H9 (cell line): Measurements from ENCODE around the gene ZNF208. TPM values are rescaled to one million over a fixed set of nuclear protein-coding genes. Genes with fewer than 3 reads are reported as not detected.

Experiments used
- DNase-seq: peaks from one replicate; pipeline ENCODE4 v3.0.0-alpha.2; 2017
- H2AFZ ChIP-seq: one replicate; pipeline ENCODE4 v1.6.1; 2013; ENCODE audit warnings: mild to moderate bottlenecking, low read length, control low read depth, moderate library complexity
- H2AK5ac ChIP-seq: 2 replicates; pipeline ENCODE4 v1.6.1; 2013; ENCODE audit warnings: low read length, control low read depth, mixed read lengths; ENCODE audit not compliant: insufficient read length
- H2BK120ac ChIP-seq: one replicate; pipeline ENCODE4 v1.6.1; 2013; ENCODE audit warnings: low read depth, mild to moderate bottlenecking, low read length, control low read depth, inconsistent platforms; ENCODE audit not compliant: poor library complexity, severe bottlenecking
- H2BK12ac ChIP-seq: 2 replicates; pipeline ENCODE4 v1.6.1; 2013; ENCODE audit warnings: low read length, control low read depth, mixed read lengths, low read depth; ENCODE audit not compliant: insufficient read length
- H2BK15ac ChIP-seq: 2 replicates; pipeline ENCODE4 v1.6.1; 2013; ENCODE audit warnings: low read depth, low read length, control low read depth
- H2BK20ac ChIP-seq: one replicate; pipeline ENCODE4 v1.6.1; 2013; ENCODE audit warnings: low read depth, mild to moderate bottlenecking, low read length, control low read depth, inconsistent platforms; ENCODE audit not compliant: poor library complexity, severe bottlenecking
- H2BK5ac ChIP-seq: 2 replicates; pipeline ENCODE4 v1.6.1; 2013; ENCODE audit warnings: low read length, control low read depth, mixed read lengths; ENCODE audit not compliant: insufficient read length
- H3K14ac ChIP-seq: 2 replicates; pipeline ENCODE4 v1.6.1; 2013; ENCODE audit warnings: low read length, control low read depth; ENCODE audit not compliant: insufficient read depth
- H3K18ac ChIP-seq: 2 replicates; pipeline ENCODE4 v1.6.1; 2013; ENCODE audit warnings: low read depth, mild to moderate bottlenecking, mixed read lengths, low read length, control low read depth; ENCODE audit not compliant: insufficient read length
- H3K23ac ChIP-seq: 2 replicates; pipeline ENCODE4 v1.6.1; 2013; ENCODE audit warnings: low read length, control low read depth, mixed read lengths, low read depth; ENCODE audit not compliant: insufficient read length
- H3K23me2 ChIP-seq: 2 replicates; pipeline ENCODE4 v1.6.1; 2013; ENCODE audit warnings: low read depth, mild to moderate bottlenecking, mixed read lengths, low read length, control low read depth; ENCODE audit not compliant: insufficient read length, poor library complexity, severe bottlenecking
- H3K27ac ChIP-seq: 2 replicates; pipeline ENCODE4 v1.5.1; 2013; ENCODE audit warnings: low read length, control low read depth, mixed read lengths, low read depth; ENCODE audit not compliant: insufficient read length
- H3K27me3 ChIP-seq: 2 replicates; pipeline ENCODE4 v1.6.1; 2013; ENCODE audit warnings: low read length, control low read depth, inconsistent platforms; ENCODE audit not compliant: insufficient read depth
- H3K4ac ChIP-seq: 2 replicates; pipeline ENCODE4 v1.6.1; 2013; ENCODE audit warnings: low read depth, mild to moderate bottlenecking, control low read depth, inconsistent platforms, low read length, moderate library complexity
- H3K4me1 ChIP-seq: 2 replicates; pipeline ENCODE4 v1.6.1; 2013; ENCODE audit warnings: low read length, control low read depth, inconsistent platforms; ENCODE audit not compliant: insufficient read depth
- H3K4me2 ChIP-seq: 2 replicates; pipeline ENCODE4 v1.6.1; 2013; ENCODE audit warnings: low read length, control low read depth, mixed read lengths; ENCODE audit not compliant: insufficient read length, insufficient read depth
- H3K56ac ChIP-seq: 2 replicates; pipeline ENCODE4 v1.6.1; 2013; ENCODE audit warnings: low read depth, mild to moderate bottlenecking, mixed read lengths, low read length, control low read depth; ENCODE audit not compliant: insufficient read length
- H3K79me1 ChIP-seq: 2 replicates; pipeline ENCODE4 v1.6.1; 2013; ENCODE audit warnings: low read depth, mild to moderate bottlenecking, moderate library complexity, low read length, control low read depth, inconsistent platforms; ENCODE audit not compliant: insufficient read depth, poor library complexity, severe bottlenecking
- H3K79me2 ChIP-seq: 2 replicates; pipeline ENCODE4 v1.6.1; 2013; ENCODE audit warnings: low read length, control low read depth, inconsistent platforms; ENCODE audit not compliant: insufficient read depth
- H3K9ac ChIP-seq: 2 replicates; pipeline ENCODE4 v1.6.1; 2013; ENCODE audit warnings: low read length, control low read depth, mixed read lengths; ENCODE audit not compliant: insufficient read length; ENCODE audit errors: extremely low read depth
- H3K9me3 ChIP-seq: one replicate; pipeline ENCODE4 v1.6.1; 2013; ENCODE audit warnings: low read depth, low read length, inconsistent platforms; ENCODE audit not compliant: control insufficient read depth
- H3T11ph ChIP-seq: one replicate; pipeline ENCODE4 v1.6.1; 2013; ENCODE audit warnings: mild to moderate bottlenecking, low read length, control low read depth, inconsistent platforms
- H4K20me1 ChIP-seq: one replicate; pipeline ENCODE4 v1.6.1; 2013; ENCODE audit not compliant: control insufficient read depth, insufficient read length, insufficient read depth
- H4K5ac ChIP-seq: 2 replicates; pipeline ENCODE4 v1.6.1; 2013; ENCODE audit warnings: low read depth, mild to moderate bottlenecking, mixed read lengths, low read length, control low read depth; ENCODE audit not compliant: insufficient read length
- H4K8ac ChIP-seq: replicated peaks from 2 replicates; pipeline ENCODE4 v1.6.1; 2013; ENCODE audit warnings: low read length, control low read depth, mixed read lengths, low read depth; ENCODE audit not compliant: insufficient read length
- H4K91ac ChIP-seq: 2 replicates; pipeline ENCODE4 v1.6.1; 2013; ENCODE audit warnings: low read depth, mild to moderate bottlenecking, moderate library complexity, mixed read lengths, low read length, control low read depth; ENCODE audit not compliant: insufficient read length
- H3K27ac Mint-ChIP-seq, 3 experiments: 2 replicates in 2 of 3; 3 replicates in 1 of 3; pipeline ENCODE4 v1.8.0; 2020 to 2021; ENCODE audit warnings: mixed read lengths in 3 of 3, mild to moderate bottlenecking in 1 of 3, moderate library complexity in 1 of 3
- H3K27me3 Mint-ChIP-seq: 2 replicates; pipeline ENCODE4 v1.8.0; 2021; ENCODE audit warnings: low read depth, mild to moderate bottlenecking, moderate library complexity, mixed read lengths
- H3K36me3 Mint-ChIP-seq, 3 experiments: 2 replicates in 2 of 3; 3 replicates in 1 of 3; pipeline ENCODE4 v1.8.0; 2020 to 2021; ENCODE audit warnings: low read depth in 3 of 3, mixed read lengths in 3 of 3; ENCODE audit not compliant: insufficient read depth in 1 of 3
- H3K4me1 Mint-ChIP-seq, 2 experiments: 2 replicates each; pipeline ENCODE4 v1.8.0; 2020; ENCODE audit warnings: mixed read lengths in 2 of 2
- H3K4me3 Mint-ChIP-seq, 2 experiments: 2 replicates in 1 of 2; 3 replicates in 1 of 2; pipeline ENCODE4 v1.8.0; 2020 to 2021; ENCODE audit warnings: mild to moderate bottlenecking in 2 of 2, mixed read lengths in 2 of 2, moderate library complexity in 1 of 2
- H3K9me3 Mint-ChIP-seq, 2 experiments: 2 replicates in 1 of 2; 3 replicates in 1 of 2; pipeline ENCODE4 v1.8.0; 2020; ENCODE audit warnings: mild to moderate bottlenecking in 2 of 2, mixed read lengths in 2 of 2, moderate library complexity in 1 of 2
- WGBS: extraction: QIAGEN DNeasy Blood & Tissue Kit; methylation state at CpG from one replicate; pipeline ENCODE4 v1.1.7; 2013; ENCODE audit warnings: missing lambda C conversion rate, low lambda C conversion rate, mixed read lengths; ENCODE audit not compliant: insufficient read length; ENCODE audit errors: extremely low coverage; 5-methylcytosine and 5-hydroxymethylcytosine counted together
- total RNA-seq: library from RNA; stranded (reverse); gene quantifications from 2 replicates; pipeline ENCODE4 v1.2.1, GENCODE V29; 2021
- TF ChIP-seq, protein P1 (sequence below): fragments of 200-600 bp; sonication (generic); conservative IDR thresholded peaks from 3 replicates; pipeline ENCODE4 v1.8.0; 2021; ENCODE audit warnings: antibody characterized with exemption, mild to moderate bottlenecking

The ZNF208 gene
- total RNA-seq, 1 experiment from 2014 or later, result not detected

DNA sequence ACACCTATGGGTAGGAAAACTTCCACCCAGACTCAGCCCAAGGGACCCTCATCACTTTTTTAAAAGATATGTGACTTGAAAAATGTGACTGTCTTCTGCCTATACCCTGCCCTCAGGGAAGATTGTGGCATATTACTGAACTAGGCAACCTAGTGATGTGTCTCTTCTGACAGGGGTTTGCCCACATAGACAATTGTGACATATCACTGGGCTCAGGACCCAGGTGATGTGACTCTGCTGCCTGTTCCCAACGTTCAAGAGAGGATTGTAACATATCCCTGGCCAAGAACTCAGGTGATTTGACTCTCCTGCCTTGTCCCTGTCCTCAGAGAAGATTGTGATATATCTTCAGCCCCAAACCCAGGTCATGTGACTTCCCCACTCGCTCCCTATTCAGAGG is 88.5 kb downstream of the ZNF208 start:
- Mint-ChIP-seq H3K27ac (no peak overlapping the region), H3K27me3 (no peaks in the 10 kb centered on the region), H3K4me1 (no peaks in the 10 kb centered on the region), H3K9me3 (peaks cover 89 to 95% of the 10 kb centered on the region in 2 experiments), H3K4me3 (no peak overlapping the region), H3K36me3 (peaks cover 0 to 25% (median under 1%) of the 10 kb centered on the region in 3 experiments; a peak in 3 of 7 replicates)
- no peak overlapping the region for H3K56ac ChIP-seq
- no peak overlapping the region for H3K18ac ChIP-seq
- H4K8ac ChIP-seq, result no peak overlapping the region
- no peaks in the 10 kb centered on the region for H3K4me1 ChIP-seq
- H3K23ac ChIP-seq, result no peak overlapping the region
- no peak overlapping the region for H2BK5ac ChIP-seq
- H3K27ac ChIP-seq, result no peak overlapping the region
- no CpG with 5 or more reads among the region's 2 CpGs for WGBS
- DNase-seq, result no peak
- H2AK5ac ChIP-seq, result no peak overlapping the region
- no peak overlapping the region for H2BK15ac ChIP-seq
- no peak overlapping the region for H4K5ac ChIP-seq
- peaks cover 87% of the 10 kb centered on the region for H3K9me3 ChIP-seq
- H2AFZ ChIP-seq, result no peak overlapping the region
- H3K79me1 ChIP-seq, result no peaks in the 10 kb centered on the region
- no peak overlapping the region for H2BK120ac ChIP-seq
- no peaks in the 10 kb centered on the region for H3K23me2 ChIP-seq
- no peak overlapping the region for H3K4ac ChIP-seq
- no peak overlapping the region for H3T11ph ChIP-seq
- no peak overlapping the region for H3K4me2 ChIP-seq
- H2BK20ac ChIP-seq, result no peak overlapping the region
- H3K79me2 ChIP-seq, result no peaks in the 10 kb centered on the region
- H4K91ac ChIP-seq, result no peak overlapping the region
- TF ChIP-seq, protein P1, sequence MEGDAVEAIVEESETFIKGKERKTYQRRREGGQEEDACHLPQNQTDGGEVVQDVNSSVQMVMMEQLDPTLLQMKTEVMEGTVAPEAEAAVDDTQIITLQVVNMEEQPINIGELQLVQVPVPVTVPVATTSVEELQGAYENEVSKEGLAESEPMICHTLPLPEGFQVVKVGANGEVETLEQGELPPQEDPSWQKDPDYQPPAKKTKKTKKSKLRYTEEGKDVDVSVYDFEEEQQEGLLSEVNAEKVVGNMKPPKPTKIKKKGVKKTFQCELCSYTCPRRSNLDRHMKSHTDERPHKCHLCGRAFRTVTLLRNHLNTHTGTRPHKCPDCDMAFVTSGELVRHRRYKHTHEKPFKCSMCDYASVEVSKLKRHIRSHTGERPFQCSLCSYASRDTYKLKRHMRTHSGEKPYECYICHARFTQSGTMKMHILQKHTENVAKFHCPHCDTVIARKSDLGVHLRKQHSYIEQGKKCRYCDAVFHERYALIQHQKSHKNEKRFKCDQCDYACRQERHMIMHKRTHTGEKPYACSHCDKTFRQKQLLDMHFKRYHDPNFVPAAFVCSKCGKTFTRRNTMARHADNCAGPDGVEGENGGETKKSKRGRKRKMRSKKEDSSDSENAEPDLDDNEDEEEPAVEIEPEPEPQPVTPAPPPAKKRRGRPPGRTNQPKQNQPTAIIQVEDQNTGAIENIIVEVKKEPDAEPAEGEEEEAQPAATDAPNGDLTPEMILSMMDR, result no peak
- no peak overlapping the region for H3K14ac ChIP-seq
- no peak overlapping the region for H2BK12ac ChIP-seq
- H3K27me3 ChIP-seq, result no peaks in the 10 kb centered on the region
- H3K9ac ChIP-seq, result no peak overlapping the region
- H4K20me1 ChIP-seq, result no peaks in the 10 kb centered on the region
